Dedifferentiated amniotic fluid mesenchymal stem cell (primary cell): ENCODE results near the gene KANSL2.
A peak's percentile ranks its signal among the peaks of the same experiment; 100 is the strongest.
"Not testable (repeated sequence)": the region's sequence is repeated elsewhere in the genome, so short reads cannot be mapped to it uniquely, and the experiment has no call there.

Experiments used
- DNase-seq: peaks from one replicate; pipeline ENCODE4 v3.0.0-alpha.2; 2016; ENCODE audit errors: extremely low spot score

Gene KANSL2

GRCh38 chr12:48686037-48686595 lies 4.1 kb upstream of the KANSL2 start:
- no peak for DNase-seq

- DNase-seq: no peak
Measured at GRCh38 chr12:48683534-48683933, 1.5 kb upstream of the KANSL2 start.

DNA sequence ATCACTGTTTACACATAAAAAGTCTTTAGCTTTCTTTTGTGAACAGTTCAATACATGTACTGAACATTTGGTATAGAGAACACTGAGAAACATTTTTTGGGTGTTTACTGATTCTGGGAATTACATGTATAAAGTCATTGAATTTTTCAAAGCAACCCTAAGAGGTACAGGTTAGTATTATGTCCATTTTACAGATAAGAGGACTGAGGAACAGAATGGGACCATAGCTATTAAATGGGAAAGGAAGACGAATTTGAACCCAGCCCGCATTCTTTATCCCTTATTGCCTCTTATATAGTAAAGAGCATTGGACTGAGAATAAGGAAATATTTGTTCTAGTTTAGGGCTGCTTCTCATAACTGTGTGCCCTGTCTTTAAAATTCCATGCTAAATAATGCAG lies 889 bp upstream of the KANSL2 start:
- no peak for DNase-seq

DNA sequence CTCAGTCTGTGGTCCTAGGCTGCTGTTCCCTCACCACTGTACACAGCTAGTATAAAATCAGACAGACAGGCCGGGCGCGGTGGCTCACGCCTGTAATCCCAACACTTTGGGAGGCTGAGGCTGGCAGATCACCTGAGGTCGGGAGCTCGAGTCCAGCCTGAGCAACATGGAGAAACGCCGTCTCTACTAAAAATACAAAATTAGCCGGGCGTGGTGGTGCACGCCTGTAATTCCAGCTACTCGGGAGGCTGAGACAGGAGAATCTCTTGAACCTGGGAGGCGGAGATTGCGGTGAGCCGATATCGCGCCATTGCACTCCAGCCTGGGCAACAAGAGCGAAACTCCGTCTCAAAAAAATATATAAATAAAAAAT lies 481 bp upstream of the KANSL2 start:
- DNase-seq: not testable (repeated sequence)

- no peak for DNase-seq
Measured at GRCh38 chr12:48681399-48681709, 684 bp downstream of the KANSL2 start.

DNA sequence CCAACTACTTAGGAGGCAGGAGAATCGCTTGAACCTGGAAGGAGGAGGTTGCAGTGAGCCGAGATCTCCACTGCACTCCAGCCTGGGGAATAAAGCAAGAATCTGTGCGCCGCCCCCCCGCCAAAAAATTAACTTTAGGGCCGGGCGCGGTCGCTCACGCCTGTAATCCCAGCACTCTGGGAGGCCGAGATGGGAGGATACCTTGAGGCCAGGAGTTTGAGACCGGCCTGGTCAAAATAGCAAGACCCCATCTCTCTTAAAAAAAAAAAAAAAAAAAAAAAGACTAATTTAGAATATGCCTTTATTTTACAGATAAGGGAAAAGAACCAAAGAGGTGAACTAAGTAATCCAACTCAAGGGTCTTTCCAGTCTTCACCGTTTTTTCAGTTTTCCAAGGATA lies 1.2 kb downstream of the KANSL2 start:
- no peak for DNase-seq

DNA sequence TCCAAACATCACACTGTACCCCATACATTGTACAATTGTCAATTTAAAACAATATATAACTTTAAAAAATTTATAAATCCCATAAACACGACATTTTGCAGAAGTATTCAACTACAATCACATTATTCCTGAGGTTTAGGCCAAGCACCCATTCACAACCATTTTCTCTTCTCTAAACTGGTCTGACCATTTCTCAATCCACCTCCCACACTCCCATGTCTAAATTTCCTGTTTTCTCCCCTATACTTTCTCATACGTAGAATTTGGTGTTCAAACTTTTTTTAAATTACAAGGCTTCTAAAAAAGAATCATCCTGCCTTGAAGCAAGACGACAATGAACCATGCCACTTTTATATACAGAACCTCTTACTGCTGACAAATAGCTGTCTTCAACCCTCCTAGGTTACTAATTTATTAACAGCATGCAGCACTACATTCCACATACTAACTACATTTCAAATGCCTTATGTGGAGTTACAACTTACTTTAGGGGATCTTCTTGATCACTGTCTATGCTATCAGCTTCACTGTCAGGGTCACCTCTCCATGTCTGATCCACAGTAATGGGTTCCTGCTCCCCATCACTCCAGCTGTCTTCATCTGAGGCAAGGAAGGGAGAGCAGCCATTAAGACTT lies 3.4 kb downstream of the KANSL2 start:
- DNase-seq: no peak

GRCh38 chr12:48671231-48671856 lies 10.7 kb downstream of the KANSL2 start:
- no peak for DNase-seq

DNA sequence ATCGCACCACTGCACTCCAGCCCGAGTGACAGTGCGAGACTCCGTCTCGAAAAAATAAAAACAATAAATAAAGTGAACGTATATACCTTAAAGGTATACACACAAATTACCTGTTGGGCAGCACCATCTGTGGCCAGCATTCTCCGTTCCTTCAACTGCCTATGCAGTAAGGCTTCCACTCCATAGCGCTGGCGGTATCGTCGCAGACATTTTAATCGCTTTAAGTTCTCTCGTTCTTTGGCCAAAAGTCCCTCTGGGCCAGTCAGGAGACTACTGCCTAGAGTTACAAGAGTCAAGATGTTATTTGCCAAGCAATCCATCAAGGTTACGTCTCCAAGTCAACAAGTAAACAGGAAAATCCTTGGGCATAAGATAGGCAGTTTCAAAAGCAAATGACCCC lies 13.0 kb downstream of the KANSL2 start:
- DNase-seq: no peak

GRCh38 chr12:48659863-48660262 lies 22.2 kb downstream of the KANSL2 start:
- no peak for DNase-seq

DNA sequence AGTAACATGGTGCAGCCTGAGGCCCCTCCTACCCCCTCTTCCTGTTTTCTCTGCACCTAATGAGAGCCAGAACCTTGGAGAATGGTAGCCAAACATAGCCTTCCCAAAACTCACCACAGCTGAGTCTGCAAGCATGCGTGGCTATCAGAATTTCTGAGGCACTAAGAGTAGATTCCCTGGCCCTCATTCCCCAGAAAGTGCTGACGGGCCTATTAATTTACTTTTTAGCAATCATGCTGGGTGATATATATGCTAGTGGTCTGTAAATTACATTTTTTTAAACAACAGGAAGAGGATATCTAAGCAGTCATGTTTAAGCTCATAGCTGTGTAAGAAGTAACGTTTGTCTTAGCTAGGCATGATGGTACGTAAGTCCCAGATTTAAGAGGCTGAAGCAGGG lies 30.4 kb downstream of the KANSL2 start:
- DNase-seq: no peak

- not testable (repeated sequence) for DNase-seq
Measured at GRCh38 chr12:48645354-48645753, 36.7 kb downstream of the KANSL2 start.

- no peak for DNase-seq
Measured at GRCh38 chr12:48643011-48643410, 39.0 kb downstream of the KANSL2 start.

GRCh38 chr12:48641752-48642555 lies 40.1 kb downstream of the KANSL2 start:
- DNase-seq: not testable (repeated sequence)

DNA sequence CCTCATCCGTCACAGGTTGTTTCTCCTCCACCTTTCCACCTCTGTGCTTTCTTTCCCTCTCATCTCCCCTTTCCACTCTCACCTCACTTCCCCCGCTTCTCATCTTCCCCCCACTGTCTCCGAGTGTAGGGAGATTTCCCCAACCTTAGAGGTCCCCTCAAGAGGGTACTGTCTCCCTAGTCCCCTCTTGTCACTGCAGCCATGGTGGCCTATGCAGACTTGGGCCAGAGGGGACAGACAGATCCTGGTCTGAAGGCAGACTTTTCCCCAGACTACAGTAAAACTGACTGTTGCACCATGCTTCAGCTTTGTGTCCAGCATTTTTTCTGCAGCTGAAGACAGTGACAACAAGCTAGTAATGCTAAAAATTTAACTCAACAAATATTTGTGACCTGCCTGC lies 41.2 kb downstream of the KANSL2 start:
- DNase-seq: no peak

- DNase-seq: no peak
Measured at GRCh38 chr12:48640428-48640827, 41.6 kb downstream of the KANSL2 start.

DNA sequence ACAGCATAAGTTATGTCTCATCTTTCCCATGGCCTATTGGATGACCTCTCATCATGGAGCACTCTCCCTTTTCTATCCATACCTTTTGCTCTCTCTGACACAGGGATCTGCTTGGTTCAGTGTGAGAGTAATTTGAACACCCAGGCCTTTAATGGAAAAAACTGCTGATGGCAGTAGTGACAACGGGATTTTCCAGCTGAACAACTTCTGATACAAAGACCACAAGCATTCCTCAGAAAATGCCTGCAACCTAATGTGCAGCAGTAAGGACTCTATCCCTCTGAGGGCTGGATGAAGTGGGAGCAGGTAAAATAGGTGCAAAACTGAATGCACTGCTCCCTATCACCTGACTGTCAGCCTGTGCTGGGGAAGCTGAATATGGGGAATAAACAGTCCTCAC lies 51.0 kb downstream of the KANSL2 start:
- DNase-seq: no peak

DNA sequence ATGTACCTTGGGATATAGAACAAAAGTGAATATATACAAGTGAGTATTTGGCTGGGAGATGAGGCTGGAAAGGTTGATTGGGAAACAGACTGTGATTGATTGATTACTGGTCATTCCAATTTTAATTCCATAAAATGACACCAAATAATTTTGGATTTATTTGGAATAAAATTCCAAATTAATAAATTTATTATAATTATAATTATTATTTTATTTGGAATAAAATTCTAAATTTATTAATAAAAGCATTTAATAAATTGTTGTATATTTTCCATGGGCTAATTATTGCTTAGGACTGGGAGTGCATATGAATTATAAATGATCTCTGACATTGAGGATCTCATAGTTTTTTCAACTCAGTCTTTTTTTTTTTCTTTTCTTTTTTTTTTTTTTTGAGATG lies 51.7 kb downstream of the KANSL2 start:
- no peak for DNase-seq

DNA sequence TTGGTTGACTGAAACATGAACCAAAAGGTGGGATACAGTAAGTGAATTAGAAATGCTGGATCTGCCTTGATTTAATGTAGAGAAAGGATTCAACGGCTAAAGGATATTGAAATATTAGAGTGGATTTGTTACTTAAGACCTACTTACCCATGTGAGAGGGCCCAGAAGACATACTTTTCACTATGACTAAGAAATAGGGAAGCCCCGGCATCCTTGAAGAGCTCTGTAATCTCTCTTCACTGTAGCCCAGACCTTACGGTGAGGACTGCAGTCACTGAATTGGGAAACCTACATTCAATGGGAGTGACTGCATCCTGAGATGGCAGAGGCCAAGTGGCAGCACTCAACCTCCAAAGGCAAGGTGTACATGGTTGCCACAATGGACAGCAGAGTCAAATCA lies 52.5 kb downstream of the KANSL2 start:
- no peak for DNase-seq

DNA sequence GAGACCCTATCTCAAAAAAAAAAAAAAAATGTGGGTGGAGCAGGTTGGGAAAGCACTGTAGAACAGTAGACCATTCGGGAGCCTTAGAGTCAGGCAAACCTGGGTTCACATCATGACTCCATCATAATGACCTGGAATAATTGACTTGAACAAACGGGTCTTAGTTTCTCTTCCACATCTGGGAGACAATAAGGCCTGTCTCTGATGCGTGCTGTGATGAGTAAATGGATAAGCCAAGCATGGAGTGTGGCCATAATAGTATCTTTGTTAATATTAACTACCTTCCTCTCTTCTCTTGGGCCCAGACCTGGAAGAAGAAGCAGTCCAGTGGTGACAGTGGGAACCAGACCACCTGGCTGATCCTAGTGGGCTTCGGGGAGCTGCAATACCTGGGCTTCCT lies 54.5 kb downstream of the KANSL2 start:
- DNase-seq: no peak

GRCh38 chr12:48622997-48623396 lies 59.0 kb downstream of the KANSL2 start:
- not testable (repeated sequence) for DNase-seq

- DNase-seq: peak; percentile 81
Measured at GRCh38 chr12:48618541-48618940, 63.5 kb downstream of the KANSL2 start.

DNA sequence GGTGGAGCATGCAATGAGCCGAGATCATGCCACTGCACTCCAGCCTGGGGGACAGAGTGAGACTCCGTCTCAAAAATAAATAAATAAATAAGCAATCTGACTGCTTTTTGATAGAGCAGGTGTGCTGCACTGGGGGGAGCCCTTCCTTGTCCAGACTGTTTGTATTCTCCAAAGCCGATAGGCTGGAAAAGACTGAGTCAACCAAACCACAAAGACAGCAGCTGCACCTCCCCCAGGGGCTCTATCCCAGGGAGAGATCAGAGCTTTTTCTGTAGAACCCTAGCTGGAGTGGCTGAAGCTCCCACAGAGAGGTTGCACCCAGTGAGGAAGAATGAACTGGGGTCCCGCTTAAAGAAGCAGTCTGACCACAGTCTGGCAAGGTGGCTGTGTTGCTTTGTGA lies 66.4 kb downstream of the KANSL2 start:
- DNase-seq: no peak
